ENCODE measurements around the gene MAP4K2.

The MAP4K2 gene

DNA sequence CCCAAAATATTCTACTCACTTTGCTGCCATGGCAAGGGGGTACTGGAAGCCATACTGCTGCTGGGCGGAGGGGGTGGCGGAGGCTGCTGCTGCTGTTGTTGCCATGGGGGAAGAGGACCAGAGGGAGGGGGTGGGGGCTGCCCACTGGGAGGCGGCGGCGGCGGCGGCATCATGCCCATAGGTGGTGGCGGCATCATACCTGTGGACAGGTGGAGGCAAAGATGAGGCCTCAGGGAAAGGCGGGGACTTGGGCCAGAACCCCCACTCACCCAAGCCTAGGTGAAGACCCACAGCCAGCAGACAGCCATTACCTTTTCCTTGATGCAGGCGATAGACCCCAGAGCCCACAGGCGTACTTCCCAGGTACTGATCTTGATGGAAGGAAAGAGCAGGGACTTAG, 36.1 kb downstream of the MAP4K2 start:
- DNase-seq: no peak

DNA sequence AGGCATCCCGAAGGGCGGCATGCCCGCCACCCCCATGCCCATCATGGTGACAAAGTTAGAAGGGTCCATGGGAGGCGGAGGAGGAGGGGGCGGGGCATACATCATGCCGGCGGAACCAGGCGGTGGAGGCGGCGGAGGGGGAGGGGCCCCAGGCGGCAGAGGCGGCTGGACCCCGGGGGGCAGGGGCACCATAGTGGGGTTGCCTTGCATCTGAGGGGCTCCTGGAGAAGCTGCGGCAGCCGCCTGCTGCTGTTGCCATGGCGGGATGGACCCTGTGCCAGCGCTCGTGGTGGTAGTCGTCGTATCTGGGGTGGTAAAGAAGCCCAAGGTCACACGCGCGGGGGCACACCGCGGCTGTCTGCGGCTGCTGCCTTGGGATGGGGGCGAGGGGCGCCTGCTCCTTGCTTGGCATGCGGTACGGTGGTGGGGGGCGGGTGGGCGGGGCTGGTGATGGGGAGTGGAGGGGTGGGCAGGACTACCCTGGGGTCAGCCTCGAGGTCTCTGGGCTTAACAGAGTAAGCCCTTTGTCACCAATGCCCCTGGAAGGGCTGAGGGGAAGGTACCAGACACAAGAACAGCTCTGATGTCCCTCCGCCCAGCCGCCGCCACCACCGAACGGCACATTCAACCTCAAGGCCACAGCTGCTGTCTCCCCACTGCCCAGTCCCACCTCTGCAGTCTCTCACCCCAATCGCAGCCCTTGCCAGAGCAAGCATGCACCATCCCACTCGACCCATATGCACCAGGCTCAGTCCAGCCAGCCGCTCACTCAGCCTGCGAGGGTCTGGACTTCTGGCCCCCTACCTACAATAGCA, 37.0 kb downstream of the MAP4K2 start:
- DNase-seq: no peak

DNA sequence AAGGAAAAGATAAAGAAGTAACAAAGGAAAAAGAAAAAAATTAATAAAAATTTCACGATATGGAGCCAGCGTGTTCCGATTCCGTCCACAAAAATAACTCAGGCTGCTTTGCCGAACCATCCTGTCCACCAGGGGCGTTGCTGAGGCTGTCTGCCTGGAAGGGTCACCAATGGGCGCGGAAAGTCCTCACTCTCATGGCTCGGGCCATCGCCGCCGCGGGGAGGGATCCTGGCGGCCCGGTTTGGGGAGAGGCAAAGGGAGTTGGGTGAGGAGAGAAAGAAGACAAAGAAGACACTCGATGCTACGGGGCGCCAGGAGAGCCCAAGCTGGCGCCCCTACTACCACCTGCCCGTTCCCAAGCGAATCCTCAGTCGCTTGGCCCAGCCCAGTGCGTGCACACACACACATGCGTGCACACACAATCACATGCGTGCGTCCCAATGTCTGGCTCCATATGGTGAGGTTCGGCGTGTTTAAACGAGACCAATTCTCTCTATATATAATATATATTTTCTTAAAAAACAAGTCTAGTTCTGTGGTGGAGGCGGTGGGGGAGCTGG, 37.6 kb downstream of the MAP4K2 start:
- DNase-seq: no peak

DNA sequence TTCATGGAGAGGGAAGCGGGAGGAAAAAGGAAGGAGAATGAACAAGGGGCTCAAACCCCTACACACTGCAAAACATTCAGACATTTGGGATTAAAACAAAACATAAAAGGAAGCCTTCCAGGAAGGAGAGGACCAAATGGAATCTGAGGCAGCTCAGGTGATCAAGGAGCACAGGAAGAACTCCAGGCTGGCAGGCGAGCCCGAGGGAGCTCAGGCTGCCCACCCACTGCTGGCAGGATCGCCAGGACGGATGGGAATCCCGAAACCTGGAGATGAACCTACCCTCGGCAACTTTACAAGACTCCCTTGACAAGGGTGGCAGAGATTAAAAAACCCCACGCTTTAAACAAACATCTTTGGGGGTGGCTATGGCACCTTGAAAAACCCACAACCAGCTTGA, 38.3 kb downstream of the MAP4K2 start:
- DNase-seq: no peak

DNA sequence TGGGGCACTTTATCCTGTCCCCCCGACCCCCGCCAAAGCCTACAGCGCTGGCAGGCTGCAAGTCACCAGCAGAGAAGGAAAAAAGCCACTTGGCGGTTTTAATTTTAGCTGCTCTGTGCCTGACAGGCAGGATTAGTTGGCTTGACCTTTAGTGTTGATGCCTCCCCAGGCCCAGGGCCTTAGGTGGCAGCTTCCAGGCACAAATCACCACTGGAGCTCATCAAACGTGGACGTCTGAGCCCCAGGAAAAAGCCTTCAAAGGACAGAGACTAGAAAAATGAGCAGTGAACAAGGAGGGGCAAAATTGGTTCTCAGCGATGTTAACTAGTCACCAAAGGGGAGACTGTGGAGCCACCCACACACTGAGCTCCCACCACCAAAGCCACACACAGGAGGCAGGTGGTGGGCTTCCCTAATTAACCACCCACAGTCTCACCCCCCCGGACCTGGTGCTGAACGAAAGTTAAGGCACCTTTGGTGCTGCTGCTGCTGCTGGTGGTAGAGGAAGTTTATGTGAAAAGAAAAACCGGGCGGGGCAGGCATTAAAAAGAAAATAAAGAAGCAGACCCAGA, 38.9 kb downstream of the MAP4K2 start:
- DNase-seq: no peak

DNA sequence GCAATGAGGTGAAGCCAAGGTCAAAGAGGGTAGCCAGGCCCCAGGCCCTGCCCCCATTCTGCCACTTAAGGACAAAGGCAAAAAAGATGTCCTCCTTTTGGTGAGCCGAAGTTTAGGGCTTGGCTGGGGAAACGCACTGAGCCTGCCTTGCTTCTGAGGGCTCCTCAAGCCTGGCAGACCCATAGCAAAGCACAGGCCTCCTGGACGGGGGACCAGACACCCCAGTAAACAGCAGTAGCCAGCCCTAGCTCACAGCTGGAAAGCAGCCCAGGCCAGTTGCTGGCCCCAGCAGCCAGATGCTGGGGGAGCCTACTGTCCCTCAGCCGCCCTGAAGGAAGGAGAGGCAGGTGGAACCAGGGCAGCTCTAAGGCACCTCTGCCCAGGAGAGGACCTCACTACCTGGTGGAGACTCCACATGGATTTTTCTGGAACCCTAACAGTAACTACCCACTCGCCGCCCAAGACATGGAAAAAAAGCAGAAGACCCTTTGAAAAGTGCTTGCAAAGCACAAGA, 39.4 kb downstream of the MAP4K2 start:
- DNase-seq: no peak

DNA sequence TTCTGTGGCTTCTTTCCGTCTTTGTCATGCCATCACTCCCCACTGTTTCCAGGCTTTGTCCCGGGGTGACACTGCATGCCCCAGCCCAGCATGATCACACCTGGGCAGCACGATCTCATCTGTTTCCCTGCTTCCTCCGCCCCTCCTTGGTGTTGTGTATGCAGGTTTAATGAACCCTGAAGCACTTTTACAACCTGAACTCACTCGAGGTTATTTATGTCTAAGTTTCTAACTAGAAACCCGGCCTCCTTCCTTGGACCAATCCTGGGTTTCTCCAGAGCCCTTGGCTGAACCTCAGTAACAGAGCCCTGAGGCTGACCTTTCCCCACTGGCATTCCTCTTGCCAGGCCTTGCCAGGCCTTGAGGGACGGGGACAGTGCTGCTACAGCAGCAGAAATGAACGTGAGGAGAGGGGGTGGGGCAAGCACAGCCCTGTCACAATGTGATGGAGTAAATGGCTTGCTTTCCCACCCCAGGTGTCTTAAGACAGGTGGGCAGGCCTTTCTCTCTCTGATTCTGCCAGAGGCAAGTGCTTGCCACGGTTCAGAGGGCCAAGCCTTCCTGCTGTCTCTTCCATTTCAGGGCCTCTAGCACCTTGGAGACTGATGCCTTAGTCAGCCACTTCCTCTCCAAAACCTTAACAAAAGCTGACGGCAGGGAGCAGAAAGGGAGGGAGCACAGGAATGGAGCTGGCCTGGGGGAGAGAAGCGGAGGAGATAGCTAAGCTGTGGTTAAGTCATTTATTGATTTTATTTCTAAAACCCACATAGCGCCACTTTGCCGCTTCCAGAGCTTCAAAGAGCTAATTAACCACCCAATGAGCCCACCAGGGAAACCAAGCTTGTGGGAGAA, 40.1 kb downstream of the MAP4K2 start:
- no peak for DNase-seq

DNA sequence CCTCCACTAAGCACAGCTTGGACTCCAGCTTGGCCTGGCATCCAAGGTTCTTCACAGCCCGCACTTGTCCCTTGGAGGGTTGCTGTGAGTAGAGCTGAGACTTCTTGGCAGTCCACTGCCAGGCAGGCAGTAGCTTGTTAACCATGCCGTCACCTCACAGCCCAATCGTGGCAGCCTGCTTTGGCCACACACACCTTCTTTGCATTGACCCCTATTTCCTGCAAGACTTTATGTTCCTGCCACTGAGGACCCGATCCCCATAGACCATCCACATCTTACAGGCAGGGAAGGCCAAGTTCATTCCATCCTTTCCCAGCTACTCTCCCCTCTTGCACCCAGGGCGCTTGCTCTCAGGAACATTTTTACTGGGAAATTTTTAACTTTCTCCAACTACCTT, 40.7 kb downstream of the MAP4K2 start:
- no peak for DNase-seq

DNA sequence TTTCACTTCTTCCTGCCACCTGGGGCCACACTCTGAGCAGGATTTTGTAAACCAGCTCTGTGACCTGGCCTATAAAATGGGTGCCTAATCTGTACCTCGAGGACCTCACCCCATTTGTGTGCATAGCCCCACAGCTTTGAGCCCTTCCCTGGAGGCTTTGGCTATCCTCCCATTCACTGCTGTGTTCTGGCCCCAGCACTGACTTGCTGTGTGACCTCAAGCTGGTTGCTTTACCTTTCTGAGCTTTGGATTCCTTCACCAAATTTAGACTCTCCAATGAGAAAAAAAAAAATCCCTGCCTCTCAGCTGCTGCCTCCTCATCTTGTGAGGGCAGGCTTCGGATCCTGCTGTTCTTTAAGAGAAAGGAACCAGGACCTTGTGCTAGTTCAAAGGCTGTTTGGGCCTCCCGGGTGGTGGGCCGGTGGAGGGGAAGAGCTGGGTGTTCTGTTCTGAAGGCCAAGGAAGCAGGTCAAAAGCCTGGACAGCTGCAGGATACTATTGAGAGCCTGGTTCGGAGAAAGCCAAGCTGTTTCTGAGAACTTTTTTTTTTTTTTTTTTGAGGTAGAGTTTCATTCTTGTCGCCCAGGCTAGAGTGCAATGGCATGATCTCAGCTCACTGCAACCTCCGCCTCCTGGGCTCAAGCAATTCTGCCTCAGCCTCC, 42.1 kb downstream of the MAP4K2 start:
- DNase-seq: no peak

DNA sequence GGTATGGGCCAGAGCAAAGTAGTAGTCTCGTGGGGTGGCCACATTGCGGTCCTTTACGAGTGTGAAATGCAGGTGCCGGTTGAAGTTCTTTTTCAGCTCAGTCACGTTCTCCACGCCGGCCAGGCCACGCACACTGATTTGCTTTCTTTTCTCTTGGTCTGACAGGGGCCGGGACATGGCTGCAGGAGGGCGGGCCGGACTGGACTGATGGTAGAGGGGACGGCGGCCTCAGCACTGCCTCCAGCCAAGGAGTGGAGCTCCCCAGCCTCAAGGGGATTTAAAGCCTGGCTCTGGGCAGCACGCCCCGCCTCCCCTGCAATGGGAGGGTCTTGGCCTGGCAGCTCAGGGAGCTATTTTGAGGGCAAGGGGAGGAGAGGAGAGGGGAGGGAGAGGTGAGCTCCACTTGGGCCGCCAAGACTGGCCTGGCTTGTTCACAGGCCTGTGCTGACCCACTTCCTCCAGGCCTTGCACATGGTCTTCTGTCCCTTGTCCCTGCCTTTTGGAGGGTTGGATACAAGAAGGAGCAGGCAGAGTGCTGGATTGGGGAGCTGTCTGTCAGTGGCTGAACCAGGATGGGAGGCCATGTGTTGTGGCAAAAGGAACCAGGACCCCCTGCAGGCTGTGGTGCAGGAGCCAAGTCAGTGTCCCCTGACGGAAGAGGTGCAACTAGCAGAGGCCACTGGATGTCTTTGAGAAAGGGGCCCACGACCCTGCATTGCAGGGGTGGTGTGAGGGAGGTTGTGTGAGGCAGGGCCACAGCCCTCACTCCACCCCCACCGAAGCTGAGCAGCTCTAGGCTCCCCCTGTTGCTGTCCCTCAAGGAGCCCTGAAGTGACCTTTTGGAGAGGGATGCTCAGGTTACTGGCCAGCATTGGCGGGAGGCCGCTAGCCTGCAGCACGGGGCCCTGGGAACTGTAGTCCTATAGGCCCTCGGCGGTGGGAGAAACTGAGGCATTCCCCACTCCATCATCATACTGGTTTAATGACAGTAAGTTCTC, 43.0 kb downstream of the MAP4K2 start, which contains the start of gene PYGM:
TSS of gene PYGM (minus strand) at position 253 of the 998 bp plus-strand sequence. CDS start at position 177, 76 bp downstream.
- no peak for DNase-seq

DNA sequence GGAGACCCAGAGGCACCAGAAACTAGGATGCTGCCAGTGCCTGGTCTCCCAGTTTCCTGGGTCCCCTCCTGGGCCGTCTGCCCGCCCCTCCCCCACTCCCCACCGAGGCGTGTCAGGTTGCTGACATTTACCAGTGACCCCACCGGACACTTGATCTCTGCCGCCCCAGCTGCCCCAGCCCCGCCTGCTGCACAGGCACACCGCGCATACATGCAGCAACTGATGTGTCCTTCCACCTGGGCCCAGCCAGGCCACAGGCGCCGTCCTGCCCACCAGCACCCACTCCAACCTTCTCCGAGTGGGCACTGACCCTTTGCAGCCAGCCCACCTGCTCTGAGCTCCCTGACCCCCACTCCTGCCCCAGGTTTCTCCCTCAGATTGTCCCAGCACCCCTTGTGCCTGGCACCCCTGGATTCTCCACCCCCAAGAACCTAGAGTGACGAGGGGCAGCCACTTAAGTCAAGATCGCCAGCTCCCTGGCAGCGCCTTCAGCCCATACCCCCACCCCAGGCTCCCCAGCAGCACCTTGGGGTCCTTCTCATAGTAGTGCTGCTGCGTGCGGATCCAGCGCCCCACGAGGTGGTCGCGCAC, 43.8 kb downstream of the MAP4K2 start:
- no peak for DNase-seq

DNA sequence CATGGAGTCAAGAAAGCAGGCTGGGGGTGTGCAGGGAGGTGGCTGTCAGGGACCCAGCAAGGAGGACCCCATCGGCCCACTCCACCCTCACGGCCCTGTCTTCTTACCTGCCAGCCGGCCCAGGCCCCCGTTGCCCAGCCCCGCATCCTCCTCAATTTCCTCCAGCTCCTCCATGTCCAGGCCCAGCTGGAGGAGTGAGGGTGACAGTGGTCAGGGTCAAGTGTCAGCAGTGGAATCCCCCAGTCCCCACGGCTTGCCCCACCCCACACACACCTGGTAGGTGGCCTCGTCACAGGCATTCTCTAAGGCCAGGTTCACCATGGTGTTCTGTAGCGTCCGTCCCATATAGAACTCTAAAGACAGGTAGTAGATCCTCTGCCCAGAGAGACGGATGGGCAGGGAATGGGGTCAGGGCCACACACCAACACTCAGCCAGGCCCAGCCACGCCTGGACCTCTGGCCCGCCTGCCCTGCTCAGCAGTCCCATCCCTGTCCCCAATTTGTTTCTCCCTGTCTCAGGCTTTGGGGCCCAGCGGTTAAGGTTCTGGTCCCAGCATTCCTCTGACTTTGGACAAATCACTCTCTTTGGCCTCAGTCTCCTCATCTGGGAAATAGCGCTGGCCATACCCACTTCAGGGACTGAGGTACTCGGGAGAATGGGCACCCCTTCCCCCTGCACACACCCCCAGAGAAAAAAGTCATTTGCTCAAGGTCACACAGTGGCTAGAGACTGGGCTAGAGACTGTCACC, 44.5 kb downstream of the MAP4K2 start:
- no peak for DNase-seq

DNA sequence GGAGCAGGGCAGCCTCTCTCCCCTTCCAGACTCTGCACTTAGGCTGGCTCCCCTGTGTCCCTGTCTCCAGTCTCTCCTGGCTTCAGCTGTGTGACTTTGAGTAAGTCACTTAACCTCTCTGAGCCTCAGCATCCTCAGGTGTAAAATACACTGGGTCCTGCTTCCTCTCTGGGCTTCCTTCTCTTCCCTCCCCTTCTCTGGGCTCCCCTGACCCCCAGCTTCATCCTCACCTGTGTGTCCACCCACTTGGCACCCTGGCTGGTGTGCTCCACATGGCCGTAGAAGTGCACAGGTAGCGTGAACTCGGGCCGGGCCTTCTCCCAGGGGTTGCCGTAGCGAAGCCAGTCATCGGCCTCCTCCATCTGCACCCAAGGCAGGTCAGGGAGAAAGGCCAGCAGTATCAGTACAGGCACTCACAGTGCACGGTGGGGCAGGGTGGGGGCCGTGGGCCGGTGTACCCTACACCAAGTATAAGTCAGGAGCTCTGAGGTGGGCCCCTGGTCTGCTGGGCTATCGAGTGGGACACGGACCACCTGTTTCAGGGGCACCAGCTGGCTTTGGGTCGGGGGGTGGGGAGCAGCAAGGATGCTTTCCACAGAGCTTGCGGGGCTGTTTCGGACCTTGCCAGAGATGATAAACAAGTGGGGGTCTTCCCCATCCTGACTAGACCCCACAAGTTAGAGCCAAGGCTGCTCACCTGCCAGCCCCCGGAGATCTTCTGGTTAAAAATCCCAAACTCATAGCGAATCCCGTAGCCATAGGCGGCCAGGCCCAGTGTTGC, 45.3 kb downstream of the MAP4K2 start:
- no peak for DNase-seq

DNA sequence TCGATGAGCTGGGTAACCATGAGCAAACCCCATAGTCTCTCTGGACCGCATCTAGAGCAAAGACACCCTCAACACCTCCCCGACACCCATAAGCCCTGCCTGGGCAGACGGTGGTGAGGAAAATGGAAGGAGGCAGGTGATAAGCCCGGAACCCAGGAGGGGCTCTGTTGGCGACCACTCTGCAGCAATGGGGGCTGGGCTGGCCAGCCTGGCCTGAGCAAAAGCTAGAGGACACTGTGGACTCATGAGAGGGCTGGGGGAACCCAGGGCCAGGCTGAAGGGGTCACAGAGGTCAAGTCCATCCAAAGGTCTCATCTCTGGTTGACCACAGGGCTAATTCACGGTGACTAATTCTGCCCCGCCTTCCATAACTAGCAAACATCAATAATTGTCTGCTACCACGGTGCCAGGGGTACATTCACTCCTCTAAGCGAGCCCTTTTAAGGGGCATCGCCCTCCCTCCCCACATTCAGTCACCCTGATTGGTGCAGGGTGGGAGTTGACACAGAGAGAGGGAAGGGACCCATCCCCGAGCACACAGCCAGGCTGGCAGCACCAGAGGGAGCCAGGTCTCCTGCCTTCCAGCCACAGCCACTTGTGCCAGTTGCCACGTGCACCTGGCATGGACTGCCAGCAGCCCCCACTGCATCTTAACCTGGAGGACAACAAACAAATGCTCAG, 47.2 kb downstream of the MAP4K2 start:
- DNase-seq: no peak

DNA sequence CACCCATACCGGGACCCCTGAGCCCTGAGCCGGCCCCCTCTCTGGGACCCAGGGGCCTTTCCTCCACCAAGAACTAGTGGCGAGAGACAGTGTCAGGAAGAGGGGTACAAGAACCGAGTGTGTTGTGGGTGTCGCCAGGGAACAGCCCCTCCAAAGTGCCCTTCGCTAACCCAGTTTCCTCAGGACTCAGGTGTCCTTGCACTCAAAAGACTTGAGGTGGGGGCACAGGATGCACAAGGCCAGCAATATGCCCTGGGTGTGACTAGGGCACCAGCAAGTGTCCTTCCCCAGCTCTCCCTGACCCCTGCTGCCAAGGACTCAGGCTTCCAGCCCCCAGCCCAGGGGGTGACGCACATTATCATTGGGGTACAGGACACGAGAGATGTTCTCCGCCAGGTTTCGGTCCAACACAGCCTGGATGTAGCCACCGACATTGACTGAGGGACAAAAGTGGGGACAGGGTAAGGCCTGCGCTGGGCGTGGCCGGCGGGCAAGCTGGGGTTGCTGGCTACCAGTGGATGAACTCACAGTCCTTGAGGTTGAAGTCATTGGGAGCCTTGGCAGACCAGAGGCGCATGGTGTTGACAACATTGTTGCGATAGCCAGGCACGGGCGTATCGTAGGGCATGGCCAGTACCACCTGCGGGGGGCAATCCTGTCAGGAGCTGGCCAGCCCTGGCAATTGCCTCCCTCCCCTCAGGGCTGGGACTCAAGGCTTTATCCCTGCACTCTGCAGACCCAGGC, 47.9 kb downstream of the MAP4K2 start:
- no peak for DNase-seq

DNA sequence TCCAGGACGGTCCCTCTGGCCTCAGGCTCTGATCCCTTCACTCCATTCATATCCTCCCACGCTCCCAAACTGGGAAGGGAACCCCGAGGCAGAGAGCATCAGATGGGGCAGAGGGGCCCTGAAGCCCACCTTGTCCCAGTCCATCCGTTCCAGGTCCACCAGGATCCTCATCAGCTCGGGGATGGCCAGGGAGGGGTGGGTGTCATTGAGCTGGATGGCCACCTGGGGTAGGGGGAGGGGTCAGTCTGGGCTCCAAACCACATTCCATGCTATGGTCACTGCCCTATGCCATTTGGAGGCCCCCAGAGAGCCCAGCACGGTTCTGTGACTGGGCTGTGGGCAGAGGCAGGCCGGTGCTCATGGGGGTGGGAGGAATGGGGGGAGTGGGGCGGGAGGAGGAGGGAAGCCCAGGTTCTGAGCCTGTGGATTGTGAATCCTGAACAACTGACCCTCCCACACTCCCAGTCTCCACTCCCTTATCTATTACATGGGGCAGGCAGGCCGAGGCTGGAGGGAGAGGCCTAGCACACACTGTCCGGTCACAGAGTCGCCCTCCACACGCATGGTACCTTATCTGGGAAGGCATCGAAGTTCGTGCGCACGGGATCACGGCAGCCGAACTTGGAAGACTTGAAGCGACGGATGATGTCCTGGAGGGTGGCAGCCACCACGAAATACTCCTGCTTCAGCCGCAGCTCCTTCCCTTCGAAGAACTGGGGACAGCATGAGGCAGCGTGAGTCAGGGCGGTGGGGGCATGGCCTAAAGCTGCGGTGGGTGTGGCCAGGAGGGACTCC, 48.7 kb downstream of the MAP4K2 start:
- no peak for DNase-seq

Data from NCI-H2171 (cell line).